ENCODE measurements around the gene BEND6. TPM values are rescaled to one million over a fixed set of nuclear protein-coding genes. Genes with fewer than 3 reads are reported as not detected.

The BEND6 gene
- total RNA-seq, 3 donors from 2014 or later: 0.33 to 1.0 (median 0.80) TPM

GRCh38 chr6:56916849-56917551 lies 37.9 kb upstream of the BEND6 start:
- no peak overlapping the region for H3K4me3 ChIP-seq
- no peak for DNase-seq (ENCODE audit: low spot score in 2 of 2)
- no peaks in the 10 kb centered on the region for H3K4me1 ChIP-seq
- no peak for TF ChIP-seq POLR2AphosphoS5 (IDR thresholded peaks at IDR 0.05)
- TF ChIP-seq CTCF (IDR thresholded peaks at IDR 0.05): no peak
- TF ChIP-seq POLR2A (IDR thresholded peaks at IDR 0.05): no peak
- no peaks in the 10 kb centered on the region for H3K36me3 ChIP-seq
- no peaks in the 10 kb centered on the region for H3K27me3 ChIP-seq
- intact Hi-C loops (cut with DNase I; ENCODE audit: low total_unique reads): no loop called here
- no peaks in the 10 kb centered on the region for H3K9me3 ChIP-seq
- H3K27ac ChIP-seq: no peak overlapping the region

GRCh38 chr6:56922645-56923044 lies 32.3 kb upstream of the BEND6 start:
- no peaks in the 10 kb centered on the region for H3K27me3 ChIP-seq
- H3K36me3 ChIP-seq: no peaks in the 10 kb centered on the region

DNA sequence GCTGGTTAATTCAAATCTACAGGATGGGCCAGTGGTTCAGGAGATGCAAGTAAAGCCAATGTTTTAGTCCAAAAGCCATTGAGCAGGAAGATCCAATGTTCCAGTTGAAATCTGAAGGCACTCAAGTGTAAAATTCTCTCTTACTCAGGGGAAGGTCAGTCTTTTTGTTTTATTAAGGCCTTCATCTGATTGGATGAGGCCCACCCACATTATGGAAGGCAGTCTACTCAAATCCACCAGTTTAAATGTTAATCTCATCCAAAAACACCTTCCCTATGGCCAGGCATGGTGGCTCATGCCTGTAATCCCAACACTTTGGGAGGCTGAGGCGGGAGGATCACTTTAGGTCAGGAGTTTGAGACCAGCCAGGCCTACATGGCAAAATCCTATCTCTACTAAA lies 31.3 kb upstream of the BEND6 start:
- no peak for DNase-seq (ENCODE audit: low spot score in 2 of 2)
- Histone ChIP-seq H3K27me3 (no peaks in the 10 kb centered on the region), H3K4me1 (no peaks in the 10 kb centered on the region), H3K9me3 (no peaks in the 10 kb centered on the region), H3K27ac (no peak overlapping the region), H3K4me3 (no peak overlapping the region), H3K36me3 (no peaks in the 10 kb centered on the region)
- TF ChIP-seq POLR2A (IDR thresholded peaks at IDR 0.05) (no peak), POLR2AphosphoS5 (IDR thresholded peaks at IDR 0.05) (no peak), CTCF (IDR thresholded peaks at IDR 0.05) (no peak)
- intact Hi-C loops (cut with DNase I; ENCODE audit: low total_unique reads): no loop called here

More at GRCh38 chr6:56922645-56923044, 32.3 kb upstream of the BEND6 start:
- TF ChIP-seq CTCF (IDR thresholded peaks at IDR 0.05) (no peak), POLR2A (IDR thresholded peaks at IDR 0.05) (no peak), POLR2AphosphoS5 (IDR thresholded peaks at IDR 0.05) (no peak)
- Histone ChIP-seq H3K27ac (no peak overlapping the region), H3K9me3 (no peaks in the 10 kb centered on the region), H3K4me3 (no peak overlapping the region), H3K4me1 (no peaks in the 10 kb centered on the region)
- DNase-seq (ENCODE audit: low spot score in 2 of 2): no peak
- intact Hi-C loops (cut with DNase I; ENCODE audit: low total_unique reads): no loop called here

DNA sequence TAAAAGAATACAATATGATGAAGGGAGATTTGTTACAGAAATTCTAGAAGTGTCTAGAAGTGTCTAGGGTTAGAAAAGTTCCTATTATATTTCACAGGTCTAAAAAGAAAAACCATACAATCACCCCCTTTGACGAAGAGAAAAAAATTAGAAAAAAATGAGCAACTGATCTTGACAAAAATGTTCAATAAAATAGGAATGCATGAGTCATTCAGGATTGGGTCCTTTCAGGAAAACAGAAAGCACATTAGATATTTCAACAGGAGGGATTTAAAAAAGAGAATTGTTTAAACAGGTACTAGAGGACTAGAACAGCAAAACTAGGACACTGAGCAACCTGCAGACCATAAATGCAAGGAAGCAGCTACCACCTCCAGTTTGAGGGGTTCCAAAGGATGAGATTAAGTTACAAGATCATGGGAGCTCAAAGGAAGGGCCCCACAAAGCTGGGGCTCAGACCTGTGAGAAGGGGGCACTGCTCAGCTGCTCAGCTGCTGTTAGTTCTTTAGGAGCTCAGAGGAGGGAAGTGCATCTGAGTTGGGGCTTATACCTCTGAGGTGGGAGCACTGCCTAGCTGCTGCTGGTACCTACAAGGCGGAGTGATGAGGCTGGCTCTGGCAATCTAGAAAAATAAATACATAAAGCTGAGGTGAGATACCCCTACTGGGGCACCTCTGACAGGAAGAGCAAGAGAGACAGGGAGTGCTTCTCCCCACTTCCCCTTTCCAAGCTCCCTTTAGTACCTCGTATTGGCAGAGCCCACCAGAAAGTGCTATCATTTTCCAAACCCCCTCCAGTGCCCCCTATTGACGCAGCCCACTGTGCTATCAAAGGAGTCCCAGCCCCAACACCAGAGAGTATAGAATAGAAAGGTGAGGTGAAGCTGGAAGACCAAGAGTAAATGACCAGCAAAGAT lies 27.1 kb upstream of the BEND6 start:
- no peaks in the 10 kb centered on the region for H3K27me3 ChIP-seq
- no peak for DNase-seq (ENCODE audit: low spot score in 2 of 2)
- H3K36me3 ChIP-seq: no peaks in the 10 kb centered on the region
- no peak for TF ChIP-seq CTCF (IDR thresholded peaks at IDR 0.05)
- no peak for TF ChIP-seq POLR2A (IDR thresholded peaks at IDR 0.05)
- TF ChIP-seq POLR2AphosphoS5 (IDR thresholded peaks at IDR 0.05): no peak
- no peak overlapping the region for H3K27ac ChIP-seq
- H3K9me3 ChIP-seq: no peaks in the 10 kb centered on the region
- no peaks in the 10 kb centered on the region for H3K4me1 ChIP-seq
- H3K4me3 ChIP-seq: no peak overlapping the region
- intact Hi-C loops (cut with DNase I; ENCODE audit: low total_unique reads): no loop called here

DNA sequence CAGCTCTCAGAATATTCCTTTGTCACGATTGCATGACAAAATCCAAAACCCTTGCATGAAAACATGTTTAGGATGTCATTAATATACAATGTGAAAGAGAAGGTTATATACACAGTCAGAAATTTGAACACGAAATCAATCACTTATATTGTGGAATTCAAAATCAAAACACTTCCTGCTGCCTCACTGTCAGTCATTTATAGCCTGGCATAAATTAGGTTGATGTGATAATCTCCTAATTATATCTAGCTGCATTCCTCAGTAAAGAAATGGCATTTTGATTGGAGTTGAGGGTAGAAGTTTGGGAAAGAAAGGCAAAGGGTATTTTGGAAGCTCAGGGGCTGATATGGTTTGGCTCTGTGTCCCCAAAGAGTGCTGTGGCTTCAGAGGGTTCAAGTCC lies 24.1 kb upstream of the BEND6 start:
- intact Hi-C loops (cut with DNase I; ENCODE audit: low total_unique reads): no loop called here
- Histone ChIP-seq H3K4me1 (no peaks in the 10 kb centered on the region), H3K4me3 (no peak overlapping the region), H3K9me3 (no peaks in the 10 kb centered on the region), H3K36me3 (no peaks in the 10 kb centered on the region), H3K27me3 (no peaks in the 10 kb centered on the region), H3K27ac (no peak overlapping the region)
- DNase-seq (ENCODE audit: low spot score in 2 of 2): no peak
- TF ChIP-seq POLR2A (IDR thresholded peaks at IDR 0.05) (no peak), POLR2AphosphoS5 (IDR thresholded peaks at IDR 0.05) (no peak), CTCF (IDR thresholded peaks at IDR 0.05) (no peak)
